HL-60 (cell line): Measurements from ENCODE around the gene SOST.

Experiments
- GABPA ChIP-seq: IDR thresholded peaks from 2 replicates; pipeline ENCODE4 v1.6.1; 2012; ENCODE audit warnings: low read depth
- POLR2AphosphoS5 ChIP-seq: IDR thresholded peaks from 2 replicates; pipeline ENCODE4 v1.6.1; 2012; ENCODE audit warnings: low read depth
- SPI1 ChIP-seq: IDR thresholded peaks from 2 replicates; pipeline ENCODE4 v1.6.1; 2012; ENCODE audit warnings: low read depth, mild to moderate bottlenecking, borderline replicate concordance
- TF ChIP-seq, protein P1 (sequence below): IDR thresholded peaks from 2 replicates; pipeline ENCODE4 v1.6.1; 2012; ENCODE audit warnings: low read depth; ENCODE audit not compliant: insufficient replicate concordance
- TF ChIP-seq, protein P2 (sequence below): IDR thresholded peaks from one replicate; pipeline ENCODE4 v1.5.1; 2011; ENCODE audit warnings: low read length, control low read depth, inconsistent platforms; ENCODE audit not compliant: insufficient read depth

DNA sequence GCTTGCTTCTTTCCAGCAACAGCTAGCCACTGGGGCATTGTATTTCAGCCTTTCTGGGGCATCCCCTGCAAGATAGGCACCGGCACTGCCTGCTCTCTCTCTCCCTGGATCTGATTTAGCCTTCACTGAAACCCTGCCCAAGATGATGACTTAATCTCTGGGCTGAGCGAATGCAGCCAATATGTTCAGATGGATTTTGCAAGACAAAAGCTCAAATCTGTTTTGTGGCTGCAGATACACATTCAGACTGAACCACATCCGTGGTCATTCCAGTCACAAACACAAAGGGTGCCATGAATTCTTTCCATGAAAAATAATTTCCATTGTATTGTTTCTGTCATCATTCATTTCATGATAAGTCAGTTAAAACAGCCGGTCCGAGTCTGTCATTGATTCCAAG lies 24.2 kb downstream of the SOST start:
- TF ChIP-seq, protein P1, sequence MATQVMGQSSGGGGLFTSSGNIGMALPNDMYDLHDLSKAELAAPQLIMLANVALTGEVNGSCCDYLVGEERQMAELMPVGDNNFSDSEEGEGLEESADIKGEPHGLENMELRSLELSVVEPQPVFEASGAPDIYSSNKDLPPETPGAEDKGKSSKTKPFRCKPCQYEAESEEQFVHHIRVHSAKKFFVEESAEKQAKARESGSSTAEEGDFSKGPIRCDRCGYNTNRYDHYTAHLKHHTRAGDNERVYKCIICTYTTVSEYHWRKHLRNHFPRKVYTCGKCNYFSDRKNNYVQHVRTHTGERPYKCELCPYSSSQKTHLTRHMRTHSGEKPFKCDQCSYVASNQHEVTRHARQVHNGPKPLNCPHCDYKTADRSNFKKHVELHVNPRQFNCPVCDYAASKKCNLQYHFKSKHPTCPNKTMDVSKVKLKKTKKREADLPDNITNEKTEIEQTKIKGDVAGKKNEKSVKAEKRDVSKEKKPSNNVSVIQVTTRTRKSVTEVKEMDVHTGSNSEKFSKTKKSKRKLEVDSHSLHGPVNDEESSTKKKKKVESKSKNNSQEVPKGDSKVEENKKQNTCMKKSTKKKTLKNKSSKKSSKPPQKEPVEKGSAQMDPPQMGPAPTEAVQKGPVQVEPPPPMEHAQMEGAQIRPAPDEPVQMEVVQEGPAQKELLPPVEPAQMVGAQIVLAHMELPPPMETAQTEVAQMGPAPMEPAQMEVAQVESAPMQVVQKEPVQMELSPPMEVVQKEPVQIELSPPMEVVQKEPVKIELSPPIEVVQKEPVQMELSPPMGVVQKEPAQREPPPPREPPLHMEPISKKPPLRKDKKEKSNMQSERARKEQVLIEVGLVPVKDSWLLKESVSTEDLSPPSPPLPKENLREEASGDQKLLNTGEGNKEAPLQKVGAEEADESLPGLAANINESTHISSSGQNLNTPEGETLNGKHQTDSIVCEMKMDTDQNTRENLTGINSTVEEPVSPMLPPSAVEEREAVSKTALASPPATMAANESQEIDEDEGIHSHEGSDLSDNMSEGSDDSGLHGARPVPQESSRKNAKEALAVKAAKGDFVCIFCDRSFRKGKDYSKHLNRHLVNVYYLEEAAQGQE = no peak
- TF ChIP-seq, protein P2, sequence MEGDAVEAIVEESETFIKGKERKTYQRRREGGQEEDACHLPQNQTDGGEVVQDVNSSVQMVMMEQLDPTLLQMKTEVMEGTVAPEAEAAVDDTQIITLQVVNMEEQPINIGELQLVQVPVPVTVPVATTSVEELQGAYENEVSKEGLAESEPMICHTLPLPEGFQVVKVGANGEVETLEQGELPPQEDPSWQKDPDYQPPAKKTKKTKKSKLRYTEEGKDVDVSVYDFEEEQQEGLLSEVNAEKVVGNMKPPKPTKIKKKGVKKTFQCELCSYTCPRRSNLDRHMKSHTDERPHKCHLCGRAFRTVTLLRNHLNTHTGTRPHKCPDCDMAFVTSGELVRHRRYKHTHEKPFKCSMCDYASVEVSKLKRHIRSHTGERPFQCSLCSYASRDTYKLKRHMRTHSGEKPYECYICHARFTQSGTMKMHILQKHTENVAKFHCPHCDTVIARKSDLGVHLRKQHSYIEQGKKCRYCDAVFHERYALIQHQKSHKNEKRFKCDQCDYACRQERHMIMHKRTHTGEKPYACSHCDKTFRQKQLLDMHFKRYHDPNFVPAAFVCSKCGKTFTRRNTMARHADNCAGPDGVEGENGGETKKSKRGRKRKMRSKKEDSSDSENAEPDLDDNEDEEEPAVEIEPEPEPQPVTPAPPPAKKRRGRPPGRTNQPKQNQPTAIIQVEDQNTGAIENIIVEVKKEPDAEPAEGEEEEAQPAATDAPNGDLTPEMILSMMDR = no peak
- TF ChIP-seq POLR2AphosphoS5 = no peak
- TF ChIP-seq GABPA = no peak
- no peak for TF ChIP-seq SPI1
